Trophoblast cell (in vitro differentiated cells and primary cell): ENCODE measurements around the gene HTR6.

ENCODE experiments used
- DNase-seq, 2 donors: peaks; one replicate each; pipeline ENCODE4 v3.0.0-alpha.2; 2016
- H2AFZ ChIP-seq: 2 replicates; pipeline ENCODE4 v1.6.1; 2013; ENCODE audit warnings: low read length, moderate library complexity, mild to moderate bottlenecking; ENCODE audit not compliant: insufficient read depth, poor library complexity
- H2AK5ac ChIP-seq: 2 replicates; pipeline ENCODE4 v1.6.1; 2013; ENCODE audit warnings: mild to moderate bottlenecking, low read length
- H2BK120ac ChIP-seq: 2 replicates; pipeline ENCODE4 v1.6.1; 2013; ENCODE audit warnings: low read length, mild to moderate bottlenecking, moderate library complexity; ENCODE audit not compliant: insufficient read depth, poor library complexity
- H2BK12ac ChIP-seq: 2 replicates; pipeline ENCODE4 v1.6.1; 2013; ENCODE audit warnings: mild to moderate bottlenecking, low read length, moderate library complexity
- H2BK5ac ChIP-seq: 2 replicates; pipeline ENCODE4 v1.6.1; 2013; ENCODE audit warnings: low read length, low read depth, moderate library complexity, mild to moderate bottlenecking; ENCODE audit not compliant: poor library complexity
- H3K14ac ChIP-seq: 2 replicates; pipeline ENCODE4 v1.6.1; 2013; ENCODE audit warnings: mild to moderate bottlenecking, low read length
- H3K18ac ChIP-seq: 2 replicates; pipeline ENCODE4 v1.6.1; 2013; ENCODE audit warnings: mild to moderate bottlenecking, low read length
- H3K23ac ChIP-seq: 2 replicates; pipeline ENCODE4 v1.6.1; 2013; ENCODE audit warnings: low read length
- H3K27ac ChIP-seq: 2 replicates; pipeline ENCODE4 v1.5.1; 2013; ENCODE audit warnings: low read depth, mild to moderate bottlenecking, inconsistent platforms, low read length, moderate library complexity
- H3K27me3 ChIP-seq: 2 replicates; pipeline ENCODE4 v1.6.1; 2013; ENCODE audit warnings: inconsistent platforms, mild to moderate bottlenecking, low read length, moderate library complexity; ENCODE audit not compliant: insufficient read depth
- H3K36me3 ChIP-seq, 2 experiments: 1 replicate in 1 of 2; 2 replicates in 1 of 2; pipeline ENCODE4 v1.6.1; 2013; ENCODE audit warnings: low read length in 2 of 2, mild to moderate bottlenecking in 2 of 2, moderate library complexity in 1 of 2; ENCODE audit not compliant: insufficient read depth in 2 of 2, control insufficient read depth in 1 of 2
- H3K4ac ChIP-seq: 2 replicates; pipeline ENCODE4 v1.6.1; 2013; ENCODE audit warnings: low read depth, mild to moderate bottlenecking, low read length, moderate library complexity
- H3K4me1 ChIP-seq, 2 experiments: 1 replicate in 1 of 2; 2 replicates in 1 of 2; pipeline ENCODE4 v1.6.1; 2013; ENCODE audit warnings: low read length in 2 of 2, mild to moderate bottlenecking in 2 of 2, moderate library complexity in 1 of 2; ENCODE audit not compliant: insufficient read depth in 2 of 2, control insufficient read depth in 1 of 2
- H3K4me2 ChIP-seq: 2 replicates; pipeline ENCODE4 v1.6.1; 2013; ENCODE audit warnings: inconsistent platforms, mild to moderate bottlenecking, low read length, moderate library complexity
- H3K4me3 ChIP-seq: 2 replicates; pipeline ENCODE4 v1.5.1; 2013; ENCODE audit warnings: mild to moderate bottlenecking, low read depth, low read length, inconsistent platforms
- H3K79me1 ChIP-seq: one replicate; pipeline ENCODE4 v1.6.1; 2013; ENCODE audit warnings: low read length
- H3K79me2 ChIP-seq: 2 replicates; pipeline ENCODE4 v1.6.1; 2013; ENCODE audit warnings: low read length, mild to moderate bottlenecking; ENCODE audit not compliant: control insufficient read depth, insufficient read depth, poor library complexity
- H3K9ac ChIP-seq: 2 replicates; pipeline ENCODE4 v1.6.1; 2013; ENCODE audit warnings: mild to moderate bottlenecking, low read length
- H3K9me3 ChIP-seq: 2 replicates; pipeline ENCODE4 v1.6.1; 2013; ENCODE audit warnings: low read depth, mild to moderate bottlenecking, control low read depth, inconsistent platforms, low read length; ENCODE audit not compliant: insufficient read depth
- H4K12ac ChIP-seq: 2 replicates; pipeline ENCODE4 v1.6.1; 2013; ENCODE audit warnings: low read depth, mild to moderate bottlenecking, low read length, moderate library complexity
- H4K8ac ChIP-seq: 2 replicates; pipeline ENCODE4 v1.6.1; 2013; ENCODE audit warnings: low read depth, mild to moderate bottlenecking, low read length, moderate library complexity
- H4K91ac ChIP-seq: one replicate; pipeline ENCODE4 v1.6.1; 2013; ENCODE audit warnings: low read depth, mild to moderate bottlenecking, low read length, moderate library complexity
- WGBS: extraction: QIAGEN DNeasy Blood & Tissue Kit; methylation state at CpG from one replicate; pipeline ENCODE4 v1.1.7; 2013; ENCODE audit warnings: missing lambda C conversion rate; ENCODE audit not compliant: insufficient read length, insufficient coverage; ENCODE audit errors: extremely low coverage; 5-methylcytosine and 5-hydroxymethylcytosine counted together

Gene HTR6

GRCh38 chr1:19678493-19678892 lies 13.8 kb downstream of the HTR6 start:
- no CpG with 5 or more reads among the region's 11 CpGs for WGBS
- Histone ChIP-seq H4K8ac (no peak overlapping the region), H4K91ac (no peak overlapping the region), H3K9me3 (no peaks in the 10 kb centered on the region), H3K18ac (no peak overlapping the region), H3K79me2 (no peaks in the 10 kb centered on the region), H3K27me3 (no peaks in the 10 kb centered on the region), H3K4ac (no peak overlapping the region), H3K9ac (no peak overlapping the region), H2BK5ac (no peak overlapping the region), H4K12ac (no peak overlapping the region), H3K27ac (no peak overlapping the region), H3K36me3 (no peaks in the 10 kb centered on the region), H3K4me2 (no peak overlapping the region), H3K4me1 (no peaks in the 10 kb centered on the region), H2AFZ (no peak overlapping the region), H3K79me1 (no peaks in the 10 kb centered on the region), H2BK120ac (no peak overlapping the region), H3K4me3 (no peak overlapping the region), H2AK5ac (no peak overlapping the region), H3K14ac (no peak overlapping the region), H2BK12ac (no peak overlapping the region), H3K23ac (no peak overlapping the region)
- DNase-seq: no peak

DNA sequence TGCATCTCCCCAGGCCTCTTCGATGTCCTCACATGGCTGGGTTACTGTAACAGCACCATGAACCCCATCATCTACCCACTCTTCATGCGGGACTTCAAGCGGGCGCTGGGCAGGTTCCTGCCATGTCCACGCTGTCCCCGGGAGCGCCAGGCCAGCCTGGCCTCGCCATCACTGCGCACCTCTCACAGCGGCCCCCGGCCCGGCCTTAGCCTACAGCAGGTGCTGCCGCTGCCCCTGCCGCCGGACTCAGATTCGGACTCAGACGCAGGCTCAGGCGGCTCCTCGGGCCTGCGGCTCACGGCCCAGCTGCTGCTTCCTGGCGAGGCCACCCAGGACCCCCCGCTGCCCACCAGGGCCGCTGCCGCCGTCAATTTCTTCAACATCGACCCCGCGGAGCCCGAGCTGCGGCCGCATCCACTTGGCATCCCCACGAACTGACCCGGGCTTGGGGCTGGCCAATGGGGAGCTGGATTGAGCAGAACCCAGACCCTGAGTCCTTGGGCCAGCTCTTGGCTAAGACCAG lies 14.3 kb downstream of the HTR6 start:
- WGBS: no CpG with 5 or more reads among the region's 34 CpGs
- H4K12ac ChIP-seq: no peak overlapping the region
- no peak overlapping the region for H3K23ac ChIP-seq
- no peaks in the 10 kb centered on the region for H3K27me3 ChIP-seq
- no peak overlapping the region for H3K9ac ChIP-seq
- no peaks in the 10 kb centered on the region for H3K4me1 ChIP-seq
- H3K79me1 ChIP-seq: no peaks in the 10 kb centered on the region
- H2BK120ac ChIP-seq: no peak overlapping the region
- no peak overlapping the region for H2BK5ac ChIP-seq
- H3K36me3 ChIP-seq: no peaks in the 10 kb centered on the region
- H4K8ac ChIP-seq: no peak overlapping the region
- no peak overlapping the region for H2AFZ ChIP-seq
- DNase-seq: no peak
- H3K4ac ChIP-seq: no peak overlapping the region
- H3K14ac ChIP-seq: no peak overlapping the region
- no peak overlapping the region for H2AK5ac ChIP-seq
- H3K79me2 ChIP-seq: no peaks in the 10 kb centered on the region
- H3K9me3 ChIP-seq: no peaks in the 10 kb centered on the region
- no peak overlapping the region for H3K27ac ChIP-seq
- no peak overlapping the region for H4K91ac ChIP-seq
- no peak overlapping the region for H3K18ac ChIP-seq
- H2BK12ac ChIP-seq: no peak overlapping the region
- H3K4me3 ChIP-seq: no peak overlapping the region
- H3K4me2 ChIP-seq: no peak overlapping the region

DNA sequence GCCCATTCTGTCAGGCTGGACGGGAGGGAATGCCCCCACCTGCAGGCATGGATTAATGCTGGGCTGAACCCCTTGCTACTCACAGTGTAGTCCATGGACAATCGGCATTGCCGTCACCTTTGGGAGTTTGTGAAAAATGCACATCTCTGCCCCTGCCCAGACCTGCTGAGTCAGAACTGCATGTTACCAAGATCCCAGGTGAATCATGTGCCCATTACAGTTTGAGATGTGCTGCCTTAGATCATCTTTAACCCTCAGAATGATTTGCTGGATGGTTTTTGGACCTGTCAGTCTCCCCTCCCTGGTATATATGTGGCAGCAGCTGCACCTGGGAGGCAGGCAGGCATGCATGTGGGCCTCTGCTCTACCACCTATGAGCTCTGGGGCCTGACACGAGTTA lies 15.0 kb downstream of the HTR6 start:
- no peaks in the 10 kb centered on the region for H3K27me3 ChIP-seq
- no peak overlapping the region for H2BK12ac ChIP-seq
- no peak overlapping the region for H4K12ac ChIP-seq
- H4K91ac ChIP-seq: no peak overlapping the region
- H3K18ac ChIP-seq: no peak overlapping the region
- H2BK120ac ChIP-seq: no peak overlapping the region
- H3K23ac ChIP-seq: no peak overlapping the region
- no peaks in the 10 kb centered on the region for H3K36me3 ChIP-seq
- no peak for DNase-seq
- H3K14ac ChIP-seq: no peak overlapping the region
- no peaks in the 10 kb centered on the region for H3K79me2 ChIP-seq
- H2AK5ac ChIP-seq: no peak overlapping the region
- peaks cover 1% of the 10 kb centered on the region for H3K9me3 ChIP-seq
- no peak overlapping the region for H3K27ac ChIP-seq
- H3K9ac ChIP-seq: no peak overlapping the region
- H3K4me2 ChIP-seq: no peak overlapping the region
- H2BK5ac ChIP-seq: no peak overlapping the region
- no peaks in the 10 kb centered on the region for H3K79me1 ChIP-seq
- H4K8ac ChIP-seq: no peak overlapping the region
- H3K4ac ChIP-seq: no peak overlapping the region
- no CpG with 5 or more reads among the region's 4 CpGs for WGBS
- H3K4me3 ChIP-seq: no peak overlapping the region
- no peak overlapping the region for H2AFZ ChIP-seq
- no peaks in the 10 kb centered on the region for H3K4me1 ChIP-seq

DNA sequence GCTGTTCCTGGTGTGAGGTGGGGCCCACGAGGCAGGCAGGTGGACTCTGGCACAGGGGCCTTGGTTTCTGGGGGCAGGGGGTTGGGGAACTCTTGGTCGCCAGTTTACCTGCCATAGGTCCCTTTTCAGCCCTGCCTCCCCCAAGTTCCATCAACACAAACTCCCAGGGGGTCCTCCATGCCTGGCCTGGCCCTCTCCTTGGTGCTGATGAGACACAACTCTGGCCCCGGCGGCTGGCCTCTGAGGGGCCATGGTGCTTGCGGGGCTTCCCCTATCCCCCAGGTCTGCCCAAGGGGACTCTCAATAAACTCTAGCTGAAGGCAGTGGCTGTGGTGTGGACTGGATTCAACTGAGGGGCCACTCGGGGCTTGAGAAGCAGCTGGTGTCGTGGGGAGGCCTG lies 16.0 kb downstream of the HTR6 start:
- no peak overlapping the region for H3K4me3 ChIP-seq
- no peaks in the 10 kb centered on the region for H3K27me3 ChIP-seq
- H3K79me2 ChIP-seq: no peaks in the 10 kb centered on the region
- no peak overlapping the region for H3K23ac ChIP-seq
- no peak overlapping the region for H2AFZ ChIP-seq
- H2BK5ac ChIP-seq: no peak overlapping the region
- H3K4ac ChIP-seq: no peak overlapping the region
- no peak overlapping the region for H3K14ac ChIP-seq
- no peak overlapping the region for H4K91ac ChIP-seq
- no peak overlapping the region for H3K4me2 ChIP-seq
- H2BK12ac ChIP-seq: no peak overlapping the region
- no peak overlapping the region for H3K27ac ChIP-seq
- H3K4me1 ChIP-seq: no peaks in the 10 kb centered on the region
- H4K12ac ChIP-seq: no peak overlapping the region
- no peak overlapping the region for H4K8ac ChIP-seq
- H3K9me3 ChIP-seq: peaks cover 2% of the 10 kb centered on the region
- no peak overlapping the region for H2BK120ac ChIP-seq
- no peaks in the 10 kb centered on the region for H3K79me1 ChIP-seq
- no peak for DNase-seq
- no peak overlapping the region for H3K18ac ChIP-seq
- no peak overlapping the region for H2AK5ac ChIP-seq
- no peak overlapping the region for H3K9ac ChIP-seq
- no peaks in the 10 kb centered on the region for H3K36me3 ChIP-seq
- no CpG with 5 or more reads among the region's 7 CpGs for WGBS
